ENCODE data around the gene ITGB2.

The ITGB2 gene

DNA sequence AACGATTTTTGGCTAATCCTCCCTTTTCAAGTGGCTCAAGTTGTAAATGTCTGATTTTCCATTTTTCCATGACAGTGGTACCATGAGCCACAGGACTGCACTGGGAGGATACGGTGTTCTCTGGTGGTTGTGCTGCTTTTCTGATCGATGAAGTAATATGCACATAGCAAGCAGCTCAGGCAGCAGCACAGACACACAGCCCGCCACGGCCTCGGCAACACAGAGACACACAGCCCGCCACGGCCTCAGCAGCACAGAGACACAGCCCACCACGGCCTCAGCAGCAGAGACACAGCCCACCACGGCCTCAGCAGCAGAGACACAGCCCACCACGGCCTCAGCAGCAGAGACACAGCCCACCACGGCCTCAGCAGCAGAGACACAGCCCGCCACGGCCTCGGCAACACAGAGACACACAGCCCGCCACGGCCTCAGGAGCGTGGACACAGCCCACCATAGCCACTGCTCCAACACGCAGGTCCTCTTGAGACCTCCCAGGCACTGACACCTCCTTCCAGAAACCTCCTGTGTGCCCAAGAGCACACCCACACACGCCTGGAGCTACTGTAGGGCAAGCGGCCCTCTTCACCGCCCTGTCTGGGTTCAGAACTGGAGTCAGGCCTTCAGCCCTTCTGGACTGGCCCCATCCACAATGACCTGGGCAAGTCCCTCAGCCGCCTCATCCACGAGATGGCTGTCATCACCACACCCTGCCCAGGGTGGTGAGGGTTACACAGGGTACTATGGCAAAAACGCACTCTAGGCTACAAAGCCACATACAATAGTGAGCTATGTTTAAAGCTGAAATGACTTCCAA lies 57.6 kb downstream of the ITGB2 start:
- DNase-seq, result no peak

DNA sequence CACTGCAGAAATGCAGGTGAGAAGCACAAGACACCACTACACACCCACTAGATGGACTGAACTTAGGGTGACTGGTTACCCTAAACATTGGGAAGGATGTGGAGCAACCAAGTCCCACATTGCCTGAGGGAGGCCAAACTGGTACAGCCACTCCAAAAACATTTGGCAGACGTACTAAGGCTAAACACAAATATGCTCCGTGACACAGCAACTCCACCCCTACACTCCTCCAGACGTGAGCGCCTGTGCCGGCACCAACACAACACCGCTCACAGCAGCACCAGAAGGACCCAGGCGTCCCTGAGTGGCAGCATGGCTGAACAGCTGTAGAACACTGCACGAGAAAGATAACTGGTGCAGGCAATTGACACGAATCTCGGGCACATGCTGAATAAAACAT lies 61.9 kb downstream of the ITGB2 start:
- no peak for DNase-seq

DNA sequence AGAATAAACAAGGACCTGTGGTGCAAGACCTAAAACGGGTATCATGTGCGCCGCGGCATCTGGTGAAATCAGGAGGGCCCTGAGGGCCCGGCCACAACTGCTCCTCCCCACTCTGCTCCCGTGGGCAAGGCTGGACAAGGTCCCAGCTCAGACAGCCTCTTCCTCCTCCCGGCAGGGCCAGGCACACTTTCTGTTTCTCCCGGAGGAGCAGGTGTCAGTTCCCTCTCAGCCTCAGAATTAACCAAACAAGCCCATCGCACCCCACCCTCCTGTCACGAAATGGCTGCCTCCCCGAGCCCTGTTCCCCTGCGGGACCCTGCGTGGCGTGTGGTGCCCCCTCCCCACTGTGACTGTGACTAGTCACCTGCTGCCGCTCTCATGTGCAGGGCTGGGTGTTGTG lies 62.4 kb downstream of the ITGB2 start:
- DNase-seq, result no peak

DNA sequence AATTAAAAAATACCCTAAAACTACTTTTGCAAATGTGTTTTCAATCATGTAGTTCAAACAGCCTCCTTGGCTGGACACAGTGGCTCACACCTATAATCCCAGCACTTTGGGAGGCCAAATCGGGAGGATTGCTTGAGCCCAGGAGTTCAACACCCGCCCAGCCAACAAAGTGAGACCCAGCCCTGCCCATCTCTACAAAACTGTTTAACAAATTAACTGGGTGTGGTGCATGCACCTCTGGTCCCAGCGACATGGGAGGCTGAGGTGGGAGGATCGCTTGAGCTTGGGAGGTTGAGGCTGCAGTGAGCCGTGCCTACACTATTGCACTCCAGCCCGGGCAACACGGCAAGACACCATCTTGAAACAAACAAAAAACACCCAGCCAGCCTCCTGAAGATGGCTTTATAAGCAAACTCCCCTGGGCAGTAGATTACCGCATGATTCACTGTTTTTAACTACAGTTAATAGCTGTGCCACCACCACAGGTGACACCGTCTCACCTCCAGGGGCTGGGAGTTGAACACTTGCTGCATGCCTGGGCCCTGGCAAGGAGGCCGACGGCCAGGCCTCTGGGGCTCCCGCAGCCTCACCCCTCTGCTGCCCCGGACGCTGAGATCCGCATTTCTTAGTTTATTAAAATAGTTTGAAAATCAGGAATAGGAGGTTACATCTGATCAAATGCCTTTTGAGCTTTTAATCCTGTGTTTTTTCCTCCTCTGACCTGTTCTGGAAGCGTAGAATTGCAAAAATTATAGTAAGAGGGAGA lies 63.4 kb downstream of the ITGB2 start:
- DNase-seq, result no peak

DNA sequence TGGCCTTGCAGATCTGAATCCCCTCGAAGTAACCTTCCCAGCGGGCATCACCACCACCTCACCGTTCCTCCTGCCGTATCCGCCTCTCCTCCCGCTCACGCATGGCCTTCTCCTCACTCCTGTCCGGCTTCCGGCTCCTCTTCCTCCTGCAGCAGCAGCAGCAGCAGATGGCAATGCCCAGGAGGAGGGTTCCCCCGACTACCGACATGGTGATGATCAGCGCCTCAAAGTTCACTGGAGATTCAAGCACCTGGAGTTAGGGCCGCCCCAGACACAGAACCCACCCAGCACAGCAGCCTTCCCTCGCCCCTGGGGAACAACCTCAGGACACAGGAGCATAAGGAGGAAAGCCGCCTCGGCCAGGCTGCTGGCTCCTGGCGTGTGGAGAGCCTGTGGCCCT lies 64.6 kb downstream of the ITGB2 start:
- no peak for DNase-seq

DNA sequence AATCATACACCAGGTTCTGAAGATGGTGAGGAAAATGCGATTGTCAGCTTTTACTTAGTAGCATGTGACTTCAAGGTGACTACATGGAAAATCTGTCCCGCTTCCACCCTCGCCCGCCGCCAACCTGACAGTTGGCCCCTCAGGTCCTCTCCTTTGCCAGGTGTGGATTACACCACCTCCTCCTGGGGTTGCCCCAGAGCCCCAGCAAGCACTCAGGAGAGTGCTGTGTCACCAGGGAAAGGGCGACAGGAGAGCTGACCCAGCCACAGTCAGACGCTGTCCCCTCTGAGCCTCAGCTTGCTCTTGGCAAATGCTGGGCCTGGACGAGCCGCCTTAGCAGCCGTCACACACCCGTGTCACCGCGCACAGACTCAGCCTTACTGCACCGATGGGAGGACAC lies 65.1 kb downstream of the ITGB2 start:
- DNase-seq, result no peak

DNA sequence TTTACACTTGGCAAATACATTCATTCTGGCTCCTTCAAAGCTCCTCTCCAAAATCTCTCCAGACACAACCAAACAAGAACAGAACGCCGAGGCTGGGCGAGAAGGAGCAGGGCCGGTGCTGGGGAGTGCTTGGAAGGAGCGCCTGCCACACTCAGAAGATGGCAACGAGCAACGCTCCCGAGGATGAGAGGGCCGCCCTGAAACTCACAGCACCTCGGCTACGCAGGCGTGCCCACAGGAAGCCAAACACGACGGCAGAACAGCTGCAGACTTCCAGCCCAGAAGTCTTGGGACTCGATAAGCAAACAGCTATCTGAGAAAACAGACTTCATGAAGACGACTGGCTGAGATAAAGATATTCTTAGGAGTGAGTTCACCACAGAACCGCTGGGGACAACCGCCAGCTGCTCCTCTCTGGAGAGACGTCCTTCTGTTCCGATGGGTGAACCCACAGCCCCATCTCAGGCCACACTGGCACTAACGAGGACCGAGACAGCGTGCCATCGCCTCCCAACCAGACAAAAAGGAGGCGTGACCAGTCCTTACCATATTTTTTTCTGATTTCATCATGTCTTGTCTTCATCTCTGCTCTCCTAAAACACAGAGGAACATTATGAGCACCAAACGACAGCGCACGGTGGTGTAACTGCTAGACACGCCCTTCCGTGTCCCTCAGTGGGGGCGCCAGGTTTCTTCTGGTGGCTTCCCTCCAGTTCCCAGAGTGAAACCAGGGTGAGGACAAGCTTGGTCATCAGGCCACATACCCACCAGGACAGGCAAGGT lies 65.8 kb downstream of the ITGB2 start:
- no peak for DNase-seq

DNA sequence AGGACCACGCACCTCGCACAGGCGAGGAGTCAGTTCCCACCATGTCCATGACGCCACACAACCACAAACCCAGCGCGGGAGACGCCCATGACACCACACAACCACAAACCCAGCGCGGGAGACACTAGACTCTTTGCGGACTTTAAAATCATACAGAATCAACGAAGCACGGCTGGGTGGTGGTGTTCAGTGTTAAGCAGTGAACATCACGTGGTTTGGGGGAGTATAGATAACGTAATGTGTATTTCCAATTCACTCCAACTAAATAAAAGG lies 66.4 kb downstream of the ITGB2 start:
- DNase-seq, result no peak

DNA sequence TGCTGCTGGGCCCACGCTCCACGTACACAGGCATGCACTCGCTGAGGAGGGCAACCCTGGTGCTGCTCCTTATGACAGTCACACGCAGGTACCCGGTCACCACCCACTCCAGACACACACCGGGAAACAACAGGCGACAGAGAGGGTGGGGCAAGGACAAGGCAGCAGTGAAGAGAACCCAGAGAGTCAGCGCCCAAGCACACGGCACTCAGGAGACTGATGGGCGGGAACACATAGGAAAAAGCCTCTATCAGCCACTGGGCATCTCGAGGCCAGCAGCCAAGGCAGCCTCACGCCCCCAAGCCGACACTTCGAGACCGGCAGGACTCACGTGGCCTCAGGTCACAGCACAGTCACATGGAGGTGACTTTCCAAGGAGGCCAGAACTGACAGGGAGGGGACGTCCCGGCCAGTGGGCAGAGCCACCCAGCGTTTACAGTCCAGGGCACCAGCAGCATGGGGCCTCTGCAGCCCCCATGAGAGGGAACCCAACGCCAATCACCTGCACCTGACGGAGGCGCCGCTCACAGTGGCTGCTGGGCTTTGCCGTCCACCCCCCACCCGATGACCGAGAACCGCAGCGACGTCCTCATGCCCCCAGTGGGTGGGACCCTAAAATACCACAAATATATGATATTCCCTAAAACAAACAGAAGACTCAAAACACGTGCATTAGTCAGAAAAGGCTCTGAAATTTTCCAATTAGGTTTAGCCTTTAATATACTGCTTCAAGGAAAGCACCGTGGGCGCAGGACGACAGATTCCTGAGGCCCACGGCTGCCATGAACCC lies 66.9 kb downstream of the ITGB2 start:
- DNase-seq, result no peak

DNA sequence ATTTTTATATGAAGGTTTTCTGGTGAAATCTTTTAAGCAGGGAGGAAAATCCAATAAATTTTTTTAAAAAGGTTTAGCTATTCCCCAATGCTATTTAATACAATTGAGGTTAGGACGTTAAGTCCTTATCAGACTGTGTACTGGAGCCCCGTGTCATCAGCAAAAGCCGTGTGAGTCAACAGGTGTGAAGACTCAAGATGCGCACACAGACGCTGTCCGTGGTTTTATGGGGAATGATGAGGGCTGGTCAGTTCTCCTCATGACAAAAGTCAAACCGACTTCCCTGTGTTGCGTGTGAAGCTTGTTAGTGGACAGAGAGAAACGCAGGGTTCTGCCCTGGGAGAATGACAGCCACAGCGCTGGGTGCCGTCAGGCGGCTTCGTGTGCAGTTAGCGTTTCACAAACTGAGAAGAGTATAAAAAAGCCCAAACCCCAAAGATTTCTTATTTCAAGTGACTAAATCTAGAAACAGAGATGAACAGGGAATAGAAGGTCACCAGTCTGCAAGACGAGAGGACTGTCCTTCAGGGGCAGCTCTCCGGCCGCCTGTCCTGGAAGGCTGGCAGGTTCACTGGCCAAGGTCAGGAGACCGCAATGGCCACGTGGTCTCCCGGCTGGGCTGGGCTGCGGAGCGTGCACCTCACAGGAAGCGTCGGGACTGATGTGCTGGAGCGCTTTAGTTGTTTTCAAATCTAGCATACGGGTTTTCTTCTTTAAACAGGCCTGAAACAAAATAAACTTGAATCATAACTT lies 69.6 kb downstream of the ITGB2 start:
- DNase-seq, result no peak

DNA sequence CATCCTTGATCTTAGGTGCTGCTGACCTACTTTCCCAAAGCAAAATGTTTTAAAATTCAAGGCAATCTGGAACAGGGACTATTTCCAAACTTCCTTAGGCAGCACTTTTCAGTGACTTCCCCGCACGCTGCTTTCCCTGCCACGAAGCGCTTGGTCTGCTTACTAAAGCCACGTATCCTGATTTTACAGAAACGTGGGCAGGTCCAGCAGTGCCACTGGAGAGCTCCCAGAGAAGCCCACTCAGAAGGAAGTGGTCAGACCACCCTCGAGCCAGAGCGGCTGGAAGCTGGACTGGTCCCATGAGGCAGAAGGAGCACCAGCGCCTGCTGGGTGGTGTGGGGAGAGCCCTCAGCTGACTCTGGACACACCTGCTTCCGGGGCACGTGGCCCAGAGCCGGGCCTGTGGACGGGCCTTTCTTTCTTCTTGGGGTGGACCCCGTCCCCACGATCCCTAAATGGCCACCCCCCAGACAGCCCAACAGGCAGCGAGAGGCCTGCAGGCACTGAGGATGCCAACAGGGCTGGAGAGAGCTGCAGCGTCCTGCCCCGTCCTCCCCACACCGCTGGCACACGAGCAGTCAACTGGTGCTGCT lies 70.4 kb downstream of the ITGB2 start:
- no peak for DNase-seq

DNA sequence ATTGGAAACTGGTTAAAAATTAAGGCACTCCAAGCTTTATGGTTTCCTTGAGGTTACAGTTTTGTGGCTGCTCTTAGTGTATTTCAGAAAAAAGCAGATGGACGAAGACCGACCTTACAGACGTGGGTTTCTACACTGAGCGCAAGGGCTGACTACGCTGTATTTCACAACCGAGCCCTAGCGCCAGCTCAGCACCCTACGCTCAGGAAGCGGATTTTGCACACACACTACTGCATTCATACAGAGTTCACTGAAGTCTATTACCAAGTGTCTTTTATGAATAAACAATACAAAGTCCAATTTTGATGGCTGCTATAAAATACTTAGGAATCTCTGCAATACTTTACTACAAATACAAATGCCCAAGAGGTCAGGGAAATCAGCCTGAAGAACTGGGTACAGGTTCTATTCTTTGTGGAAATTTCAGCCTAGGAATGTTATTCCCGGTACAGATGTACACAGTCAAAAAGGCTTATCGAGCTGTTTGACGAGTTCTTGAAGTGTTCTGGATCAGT lies 71.0 kb downstream of the ITGB2 start:
- DNase-seq, result no peak

DNA sequence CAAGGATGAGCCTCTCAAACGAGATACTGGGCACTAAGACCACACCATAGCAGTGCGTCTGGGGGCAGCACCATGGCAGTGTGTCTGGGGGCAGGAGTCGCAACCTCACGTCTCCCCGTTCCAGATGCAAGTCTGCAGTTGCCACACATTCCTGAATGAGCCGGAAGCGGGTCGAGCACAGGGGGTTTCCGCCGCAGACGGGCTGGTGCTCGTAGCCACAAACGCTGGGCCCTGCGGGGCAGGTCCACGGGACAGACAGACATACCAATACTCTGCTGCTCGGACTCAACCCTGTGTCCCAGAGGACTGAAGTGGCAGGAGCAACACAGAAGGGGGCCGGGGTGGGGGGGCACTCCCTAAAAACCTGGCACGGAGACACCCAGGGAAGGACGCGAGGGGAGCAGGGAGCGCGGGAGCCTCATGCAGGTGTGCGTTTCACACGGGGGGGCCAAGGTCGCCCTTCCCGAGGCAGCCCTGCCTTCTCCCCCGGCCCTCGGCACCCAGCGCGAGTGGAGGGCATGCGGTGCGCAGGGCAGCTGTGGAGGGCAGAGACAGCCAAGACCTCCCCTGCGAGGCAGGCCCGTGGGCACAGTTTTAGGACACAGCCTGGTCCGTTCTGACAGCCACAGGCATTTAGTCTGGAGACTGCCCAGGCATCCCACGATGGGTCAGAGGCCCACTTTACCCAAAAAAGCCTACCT lies 71.7 kb downstream of the ITGB2 start:
- no peak for DNase-seq

DNA sequence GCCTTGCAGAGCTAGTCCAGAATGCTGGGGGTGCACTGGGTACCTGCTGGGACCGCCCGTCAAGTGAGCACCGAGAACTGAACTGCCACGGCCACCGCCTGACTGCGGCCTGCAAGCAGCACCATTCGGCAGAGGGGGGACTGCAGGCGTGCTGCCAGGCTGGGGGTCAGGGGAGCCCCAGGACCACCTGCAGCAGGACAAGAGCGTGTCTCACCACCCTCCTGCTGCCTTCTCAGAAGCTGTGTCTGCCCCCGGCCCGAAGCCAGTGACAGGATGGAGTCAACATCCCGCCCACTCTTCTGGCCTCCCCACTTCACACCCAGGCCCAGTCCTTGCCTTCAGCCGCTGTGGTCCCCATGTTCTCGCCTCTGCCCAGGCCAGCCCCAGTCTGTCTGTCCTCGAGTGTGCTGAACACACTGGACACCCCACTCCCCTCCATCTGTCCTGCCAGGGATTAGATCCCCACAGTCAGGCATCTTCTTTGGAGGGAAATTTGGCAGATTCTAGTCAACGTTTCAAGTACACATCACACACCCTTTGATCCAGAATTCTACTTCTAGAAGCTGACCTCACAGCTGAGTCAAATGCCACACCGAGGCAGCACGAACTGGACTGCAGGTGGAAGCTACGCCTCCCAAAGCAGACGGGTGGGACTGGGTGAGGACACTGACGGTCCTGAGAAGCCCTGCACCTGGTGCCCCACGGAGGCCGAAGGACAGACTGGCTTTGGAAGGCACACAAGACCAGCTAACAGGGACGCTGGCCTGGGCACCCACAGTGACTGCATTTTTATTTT lies 73.2 kb downstream of the ITGB2 start:
- no peak for DNase-seq

DNA sequence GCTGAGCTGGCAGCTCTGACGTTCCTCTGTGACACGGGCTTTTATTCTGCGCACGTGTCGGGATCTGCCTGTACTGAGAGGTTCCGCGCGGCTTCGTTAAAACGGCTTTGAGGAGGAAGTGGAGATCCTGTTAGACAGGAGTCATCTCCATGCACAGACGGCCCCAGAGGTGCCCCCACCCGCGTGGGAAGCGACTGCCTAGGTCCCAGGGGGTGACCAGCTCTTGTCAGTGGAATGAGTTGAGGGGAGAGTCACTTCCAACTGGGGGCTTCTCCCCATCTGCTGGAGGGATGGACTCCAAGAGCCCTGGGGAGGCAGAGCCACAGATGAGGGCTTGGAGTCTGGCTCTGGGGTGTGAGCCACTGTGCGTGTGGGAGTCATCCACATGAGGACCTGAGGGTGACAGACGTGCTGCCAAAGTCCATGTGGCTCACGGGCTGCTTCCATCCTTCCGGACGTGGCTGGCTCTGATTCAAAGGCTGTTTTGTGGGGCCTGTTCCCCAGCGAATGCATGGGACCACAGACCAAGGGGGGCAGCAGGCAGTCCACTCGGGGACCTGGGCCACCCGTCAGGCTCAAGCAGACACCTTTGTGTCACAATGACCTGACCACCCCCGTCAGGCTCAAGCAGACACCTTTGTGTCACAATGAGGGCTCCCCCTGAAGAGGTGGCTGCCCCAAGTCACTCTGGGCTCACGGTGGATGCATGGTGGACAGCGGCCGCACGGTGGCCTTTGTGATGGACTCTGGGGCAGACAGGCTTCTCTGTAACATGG lies 74.0 kb downstream of the ITGB2 start:
- no peak for DNase-seq

DNA sequence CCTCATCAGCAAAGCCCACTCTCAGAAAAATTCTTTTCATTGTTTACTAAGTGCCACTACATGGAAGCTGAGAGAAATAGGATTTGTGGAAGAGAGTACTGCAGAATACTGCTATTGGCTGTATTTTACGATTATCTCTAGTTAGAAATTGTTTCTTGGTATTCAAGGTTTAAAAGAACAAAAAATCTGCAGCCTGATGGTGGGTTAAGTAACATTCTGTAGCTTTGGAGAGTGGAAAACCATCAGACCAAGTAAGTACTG lies 74.5 kb downstream of the ITGB2 start:
- no peak for DNase-seq

DNA sequence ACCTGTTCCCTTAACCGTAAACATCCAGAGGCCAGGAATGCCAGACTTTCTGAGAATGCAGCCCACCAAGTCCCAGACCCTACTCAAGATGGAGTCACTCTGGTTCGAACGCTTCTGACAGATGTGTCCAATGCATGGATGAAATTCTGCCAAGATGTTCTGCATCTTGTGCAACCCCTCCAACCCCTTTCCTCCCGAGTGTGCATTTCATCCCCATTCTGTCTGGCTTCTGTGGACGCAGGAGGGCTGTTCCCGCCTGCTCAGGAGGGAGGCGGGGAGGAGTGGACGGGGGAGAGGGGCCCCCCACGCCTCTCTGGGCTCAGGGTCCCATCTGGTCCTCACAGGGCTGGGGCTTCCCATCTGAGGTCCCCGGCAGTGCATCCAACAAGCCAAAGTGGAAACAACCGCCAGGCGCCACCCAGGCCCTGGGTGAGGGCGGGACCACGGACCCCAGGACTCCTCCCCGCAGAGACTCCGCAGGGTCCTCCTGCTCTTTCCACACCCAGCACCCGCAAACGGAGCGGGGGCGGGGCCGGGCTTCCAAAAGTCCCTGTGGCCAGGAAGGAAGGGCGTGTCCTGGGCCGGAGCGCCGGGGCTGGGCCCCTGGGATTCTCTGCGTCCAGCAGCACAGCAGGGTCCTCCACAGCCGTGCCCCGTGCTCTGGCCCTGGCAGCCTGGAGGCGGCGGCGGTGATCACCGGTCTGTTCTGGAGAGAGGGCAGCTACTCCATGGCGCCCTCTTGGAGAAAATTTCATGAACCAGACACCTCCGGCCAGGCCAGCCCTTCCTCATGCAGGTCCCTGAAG lies 75.1 kb downstream of the ITGB2 start:
- no peak for DNase-seq

DNA sequence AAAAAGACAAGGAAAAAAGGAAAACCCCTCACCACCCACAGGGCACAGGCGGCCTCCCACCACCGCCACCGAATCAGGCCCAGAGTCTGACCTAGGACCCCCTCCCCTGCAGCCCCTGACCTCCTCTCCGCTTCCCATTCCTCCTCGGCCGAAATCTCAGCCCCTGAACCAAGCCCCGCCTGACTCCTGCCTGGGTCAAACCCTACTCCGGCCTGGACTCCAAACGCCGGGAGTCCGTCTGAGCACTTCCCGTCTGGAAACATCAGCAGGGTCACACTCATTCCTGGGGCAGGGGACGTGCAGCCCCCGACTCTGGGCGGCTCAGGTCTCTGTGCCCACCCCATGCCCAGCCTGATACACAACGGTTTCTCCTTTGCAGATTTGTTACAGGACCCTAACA lies 76.4 kb downstream of the ITGB2 start:
- DNase-seq, result no peak

All from NCI-H1417 (cell line).